MM.1S (cell line): ENCODE data around the gene TGFB1.

Source experiments
- DNase-seq: peaks from one replicate; pipeline ENCODE4 v3.0.0-alpha.2; 2015
- H2AFZ ChIP-seq: fragments of 300-600 bp; sonication (generic); 2 replicates; pipeline ENCODE4 v1.6.0; 2016; ENCODE audit warnings: antibody characterized with exemption, low read length
- H3F3A ChIP-seq: fragments of 300-600 bp; sonication (generic); 2 replicates; pipeline ENCODE4 v1.6.1; 2016; ENCODE audit warnings: mild to moderate bottlenecking, antibody characterized with exemption, low read length, moderate library complexity, mixed read lengths; ENCODE audit not compliant: insufficient read depth
- H3K27ac ChIP-seq: fragments of 300-600 bp; sonication (generic); 2 replicates; pipeline ENCODE4 v1.5.1; 2016; ENCODE audit warnings: mild to moderate bottlenecking, low read length
- H3K27me3 ChIP-seq: fragments of 300-600 bp; sonication (generic); replicated peaks from 2 replicates; pipeline ENCODE4 v1.6.0; 2016; ENCODE audit warnings: low read length; ENCODE audit not compliant: insufficient read depth
- H3K36me3 ChIP-seq: fragments of 300-600 bp; sonication (generic); replicated peaks from 2 replicates; pipeline ENCODE4 v1.6.1; 2016; ENCODE audit warnings: mild to moderate bottlenecking, low read length, mixed read lengths; ENCODE audit not compliant: insufficient read depth
- H3K4me1 ChIP-seq: fragments of 300-600 bp; sonication (generic); 2 replicates; pipeline ENCODE4 v1.6.1; 2016; ENCODE audit warnings: low read length, mixed read lengths
- H3K4me2 ChIP-seq: fragments of 300-600 bp; sonication (generic); 2 replicates; pipeline ENCODE4 v1.6.0; 2016; ENCODE audit warnings: low read depth, low read length
- H3K4me3 ChIP-seq: fragments of 300-600 bp; sonication (generic); 2 replicates; pipeline ENCODE4 v1.5.1; 2016; ENCODE audit warnings: low read length, mixed read lengths
- H3K79me2 ChIP-seq: fragments of 300-600 bp; sonication (generic); 2 replicates; pipeline ENCODE4 v1.6.1; 2016; ENCODE audit warnings: mixed run types, low read length, mixed read lengths
- H3K9ac ChIP-seq: fragments of 300-600 bp; sonication (generic); 2 replicates; pipeline ENCODE4 v1.6.1; 2016; ENCODE audit warnings: low read length, mixed read lengths
- H3K9me2 ChIP-seq: fragments of 300-600 bp; sonication (generic); replicated peaks from 2 replicates; pipeline ENCODE4 v1.6.1; 2016; ENCODE audit warnings: mild to moderate bottlenecking, low read length, mixed read lengths; ENCODE audit not compliant: insufficient read depth
- H3K9me3 ChIP-seq: fragments of 300-600 bp; sonication (generic); replicated peaks from 2 replicates; pipeline ENCODE4 v1.6.1; 2016; ENCODE audit warnings: mild to moderate bottlenecking, low read length, mixed read lengths; ENCODE audit not compliant: insufficient read depth
- H4K20me1 ChIP-seq: fragments of 300-600 bp; sonication (generic); 2 replicates; pipeline ENCODE4 v1.6.1; 2016; ENCODE audit warnings: mild to moderate bottlenecking, low read length, moderate library complexity, mixed read lengths; ENCODE audit not compliant: insufficient read depth
- EZH2 ChIP-seq: fragments of 300-600 bp; sonication (generic); optimal IDR thresholded peaks from 2 replicates; pipeline ENCODE3; 2017; ENCODE audit warnings: low read depth, mild to moderate bottlenecking, antibody characterized with exemption, low read length, mixed read lengths
- EZH2phosphoT487 ChIP-seq: fragments of 300-600 bp; sonication (generic); IDR thresholded peaks from 2 replicates; pipeline ENCODE4 v1.6.1; 2018; ENCODE audit warnings: antibody characterized with exemption, low read length
- TF ChIP-seq, protein P1 (sequence below): fragments of 300-600 bp; sonication (generic); IDR thresholded peaks from 2 replicates; pipeline ENCODE4 v1.5.1; 2016; ENCODE audit warnings: antibody characterized with exemption, low read length, mixed read lengths

TGFB1 gene

DNA sequence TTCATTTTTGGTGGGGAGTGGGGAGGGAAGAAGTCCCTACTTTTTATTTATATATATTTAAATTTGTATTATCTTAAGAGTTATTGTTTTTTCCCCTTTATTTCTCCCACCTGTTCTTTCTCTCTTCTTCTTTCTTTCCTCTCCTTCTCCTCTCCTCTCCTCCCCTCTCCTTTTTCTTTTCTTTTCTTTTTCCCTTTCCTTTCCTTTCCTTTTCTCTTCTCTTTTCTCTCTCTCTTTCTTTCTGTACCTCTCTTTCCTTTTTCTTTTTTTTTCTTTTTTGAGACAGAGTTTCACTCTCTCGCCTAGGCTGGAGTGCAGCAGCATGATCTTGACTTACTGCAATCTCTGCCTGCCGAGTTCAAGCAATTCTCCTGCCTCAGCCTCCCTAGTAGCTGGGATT lies 45.8 kb upstream of the TGFB1 start:
- no peak overlapping the region for H3K4me2 ChIP-seq
- no peaks in the 10 kb centered on the region for H3K9me2 ChIP-seq
- no peak overlapping the region for H3K4me3 ChIP-seq

DNA sequence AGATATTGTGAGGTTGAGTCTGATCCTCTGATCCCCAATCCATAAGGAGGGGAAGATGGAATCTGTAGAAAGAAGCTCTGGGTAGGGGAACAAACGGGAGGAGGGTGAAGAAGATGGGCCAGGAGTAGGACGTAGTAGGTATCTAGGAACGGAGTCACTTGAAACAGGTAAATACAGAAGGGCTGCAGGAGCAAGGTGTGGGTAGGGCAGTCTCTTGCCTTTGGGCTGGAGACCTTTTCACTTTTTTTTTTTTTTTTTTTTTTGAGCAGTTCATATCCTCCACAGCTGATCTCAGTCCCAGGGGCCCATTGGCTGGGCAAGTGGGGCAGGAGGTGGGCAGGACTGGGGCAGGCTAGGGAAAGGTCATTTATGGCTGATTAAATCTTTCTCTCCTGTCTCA lies 45.4 kb upstream of the TGFB1 start:
- Histone ChIP-seq H3K27me3 (no peaks in the 10 kb centered on the region), H3K4me3 (peak overlapping the region; percentile 98; the same call in 1 of the 2 replicates)

More for the DNA sequence above, 45.8 kb upstream of the TGFB1 start:
- Histone ChIP-seq H3F3A (no peaks in the 10 kb centered on the region), H3K79me2 (peaks cover 45% of the 10 kb centered on the region), H3K4me1 (peaks cover 14% of the 10 kb centered on the region), H3K9ac (no peak overlapping the region), H2AFZ (no peak overlapping the region), H4K20me1 (no peaks in the 10 kb centered on the region), H3K27me3 (no peaks in the 10 kb centered on the region), H3K9me3 (no peaks in the 10 kb centered on the region), H3K27ac (no peak overlapping the region), H3K36me3 (no peaks in the 10 kb centered on the region)
- DNase-seq = no peak
- TF ChIP-seq EZH2 (no peak), EZH2phosphoT487 (no peak)
- TF ChIP-seq, protein P1, sequence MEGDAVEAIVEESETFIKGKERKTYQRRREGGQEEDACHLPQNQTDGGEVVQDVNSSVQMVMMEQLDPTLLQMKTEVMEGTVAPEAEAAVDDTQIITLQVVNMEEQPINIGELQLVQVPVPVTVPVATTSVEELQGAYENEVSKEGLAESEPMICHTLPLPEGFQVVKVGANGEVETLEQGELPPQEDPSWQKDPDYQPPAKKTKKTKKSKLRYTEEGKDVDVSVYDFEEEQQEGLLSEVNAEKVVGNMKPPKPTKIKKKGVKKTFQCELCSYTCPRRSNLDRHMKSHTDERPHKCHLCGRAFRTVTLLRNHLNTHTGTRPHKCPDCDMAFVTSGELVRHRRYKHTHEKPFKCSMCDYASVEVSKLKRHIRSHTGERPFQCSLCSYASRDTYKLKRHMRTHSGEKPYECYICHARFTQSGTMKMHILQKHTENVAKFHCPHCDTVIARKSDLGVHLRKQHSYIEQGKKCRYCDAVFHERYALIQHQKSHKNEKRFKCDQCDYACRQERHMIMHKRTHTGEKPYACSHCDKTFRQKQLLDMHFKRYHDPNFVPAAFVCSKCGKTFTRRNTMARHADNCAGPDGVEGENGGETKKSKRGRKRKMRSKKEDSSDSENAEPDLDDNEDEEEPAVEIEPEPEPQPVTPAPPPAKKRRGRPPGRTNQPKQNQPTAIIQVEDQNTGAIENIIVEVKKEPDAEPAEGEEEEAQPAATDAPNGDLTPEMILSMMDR = no peak

DNA sequence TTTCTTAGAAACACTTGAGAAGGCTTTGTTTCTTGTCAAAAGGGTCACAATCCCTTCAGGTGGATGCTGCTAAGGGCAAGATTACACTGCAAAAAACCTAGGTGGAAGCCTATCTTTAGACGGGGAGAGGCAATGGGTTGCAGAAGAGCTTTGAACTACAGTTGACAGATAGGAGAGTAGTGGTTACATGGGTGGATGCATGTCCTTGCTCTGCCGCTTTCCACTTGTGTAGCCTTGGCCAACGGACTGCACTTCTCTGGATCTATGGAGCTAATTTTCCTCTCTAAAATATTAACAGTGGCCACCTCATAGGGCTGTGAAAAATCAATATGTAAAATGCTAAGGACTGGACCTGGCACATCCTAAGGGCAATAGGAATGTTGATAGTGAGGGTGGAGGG lies 44.9 kb upstream of the TGFB1 start:
- Histone ChIP-seq H3K36me3 (no peaks in the 10 kb centered on the region), H3K4me3 (peak overlapping the region; percentile 98), H4K20me1 (no peaks in the 10 kb centered on the region), H3K4me2 (peak overlapping the region; percentile 98), H3K9ac (peak overlapping the region; percentile 98), H3F3A (no peaks in the 10 kb centered on the region), H3K9me3 (no peaks in the 10 kb centered on the region), H3K27me3 (no peaks in the 10 kb centered on the region), H2AFZ (no peak overlapping the region), H3K27ac (peak overlapping the region; percentile 77; the same call in 1 of the 2 replicates), H3K79me2 (peaks cover 54% of the 10 kb centered on the region), H3K9me2 (no peaks in the 10 kb centered on the region), H3K4me1 (peaks cover 14% of the 10 kb centered on the region)
- DNase-seq = no peak
- TF ChIP-seq, protein P1 = no peak
- no peak for TF ChIP-seq EZH2phosphoT487
- no peak for TF ChIP-seq EZH2

More for the DNA sequence above, 45.4 kb upstream of the TGFB1 start:
- peak overlapping the region; percentile 98; the same call in 1 of the 2 replicates for H3K9ac ChIP-seq
- H3K9me2 ChIP-seq = no peaks in the 10 kb centered on the region
- peaks cover 49% of the 10 kb centered on the region for H3K79me2 ChIP-seq
- TF ChIP-seq, protein P1 = no peak
- TF ChIP-seq EZH2phosphoT487 (no peak), EZH2 (no peak)
- DNase-seq = no peak
- no peaks in the 10 kb centered on the region for H3K9me3 ChIP-seq
- H3F3A ChIP-seq = no peaks in the 10 kb centered on the region
- no peaks in the 10 kb centered on the region for H4K20me1 ChIP-seq
- H3K27ac ChIP-seq = no peak overlapping the region
- no peak overlapping the region for H2AFZ ChIP-seq
- H3K36me3 ChIP-seq = no peaks in the 10 kb centered on the region
- peak overlapping the region; percentile 98 for H3K4me2 ChIP-seq
- peaks cover 14% of the 10 kb centered on the region for H3K4me1 ChIP-seq
